AG09319 (cell line): ENCODE results near the gene AEBP2.

Experiments
- DNase-seq: peaks from one replicate; pipeline ENCODE4 v3.0.0-alpha.2; 2010; ENCODE audit warnings: low read depth; ENCODE audit errors: extremely low read depth
- CTCF ChIP-seq: IDR thresholded peaks from 2 replicates; pipeline ENCODE4 v1.5.1; 2011; ENCODE audit warnings: low read depth, mild to moderate bottlenecking, inconsistent platforms, low read length, moderate library complexity

AEBP2 gene

GRCh38 chr12:19402211-19402610 is 37.1 kb upstream of the AEBP2 start:
- DNase-seq: no peak
- TF ChIP-seq CTCF: no peak

DNA sequence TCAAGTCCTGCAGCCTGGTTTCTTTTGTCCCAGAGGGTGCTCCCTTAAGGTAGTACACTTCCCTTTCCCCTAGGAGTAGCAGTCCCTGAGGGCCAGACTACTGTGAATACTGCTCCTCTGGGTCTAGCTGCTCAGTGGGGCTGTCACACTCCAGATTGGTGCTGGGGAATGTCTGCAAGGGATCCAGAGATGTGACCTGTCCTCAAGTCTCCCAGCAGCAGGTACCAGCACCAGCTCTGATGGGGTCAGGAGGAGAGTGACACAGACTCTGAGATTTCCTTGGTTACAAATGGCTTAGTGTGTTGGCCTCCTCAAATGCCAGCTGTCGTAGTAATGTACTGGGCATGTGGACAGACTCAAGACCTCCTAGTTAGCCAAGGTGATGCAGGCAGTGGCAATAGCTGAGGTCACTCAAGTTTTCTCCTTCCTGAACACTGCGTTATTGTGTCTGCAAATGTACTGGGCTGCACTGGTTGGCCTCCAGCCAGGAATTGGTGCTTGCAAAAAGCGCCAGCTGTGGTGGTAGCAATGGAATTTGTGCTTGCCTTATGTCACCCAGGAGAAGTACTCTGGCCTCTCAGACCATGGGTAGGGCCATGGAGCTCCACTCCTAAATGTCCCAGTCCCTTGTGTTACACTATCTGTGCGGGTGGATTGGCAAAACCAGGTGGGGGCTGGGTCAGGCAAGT is 36.4 kb upstream of the AEBP2 start:
- no peak for DNase-seq
- no peak for TF ChIP-seq CTCF

- no peak for TF ChIP-seq CTCF
Measured at GRCh38 chr12:19404242-19404880, 34.9 kb upstream of the AEBP2 start.

DNA sequence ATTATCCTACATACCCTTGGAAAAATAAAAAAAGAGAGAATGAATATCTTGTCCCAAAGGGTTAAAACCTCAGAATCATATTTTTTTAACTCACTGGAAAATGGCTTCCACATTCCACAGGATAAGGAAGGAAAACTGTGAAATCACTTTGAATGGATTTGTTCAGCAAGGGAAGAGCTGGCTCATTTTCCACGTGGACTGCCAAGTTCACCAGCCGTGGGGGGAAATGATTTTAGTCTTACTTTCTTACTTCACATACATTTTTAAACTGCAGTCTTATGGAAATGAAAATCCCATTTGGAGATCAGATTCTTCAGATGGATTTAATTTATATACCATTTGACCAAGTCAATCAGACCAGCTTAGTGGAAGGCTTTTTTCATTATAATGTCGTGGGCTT is 29.9 kb upstream of the AEBP2 start:
- no peak for DNase-seq
- TF ChIP-seq CTCF: no peak

More at GRCh38 chr12:19404242-19404880, 34.9 kb upstream of the AEBP2 start:
- DNase-seq: no peak

- TF ChIP-seq CTCF: no peak
- no peak for DNase-seq
Measured at GRCh38 chr12:19410211-19410610, 29.1 kb upstream of the AEBP2 start.

DNA sequence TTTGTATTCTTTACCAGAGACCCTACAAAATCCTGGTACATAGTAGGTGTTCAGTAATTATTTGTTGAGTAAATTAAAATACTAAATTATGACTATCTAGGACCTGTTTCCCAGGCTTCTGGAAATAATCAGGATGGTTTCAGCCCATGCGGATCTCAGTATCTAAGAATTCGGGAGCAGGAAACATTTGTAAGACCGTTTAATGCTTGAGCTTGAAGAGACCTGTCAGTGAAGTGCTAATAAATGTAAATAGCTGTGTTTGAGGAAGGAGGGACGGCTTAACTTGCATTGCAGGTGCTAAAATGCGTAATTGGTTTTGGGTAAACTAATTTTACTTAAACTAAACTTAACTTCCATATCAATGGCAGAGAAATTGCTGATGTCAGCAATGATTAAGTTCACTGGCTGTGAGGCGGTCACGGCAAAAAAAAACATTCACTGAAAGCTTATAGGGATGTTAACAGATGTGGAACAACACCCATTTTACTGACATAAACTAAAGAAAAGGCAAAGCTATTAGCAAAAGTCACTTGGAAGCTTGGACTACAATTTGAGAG is 28.6 kb upstream of the AEBP2 start:
- TF ChIP-seq CTCF: no peak
- DNase-seq: no peak

GRCh38 chr12:19411234-19412204 is 27.8 kb upstream of the AEBP2 start:
- no peak for TF ChIP-seq CTCF
- DNase-seq: no peak
